Stimulated activated CD4-positive, alpha-beta T cell treated with anti-CD3 and anti-CD28 coated beads, Interleukin-4, amount 100 ng/mL, for 24 hours (primary cell): Measurements from ENCODE around the gene CDK15.

Source experiments
- DNase-seq: peaks from one replicate; pipeline ENCODE4 v3.0.0-alpha.2; 2020

Gene CDK15

DNA sequence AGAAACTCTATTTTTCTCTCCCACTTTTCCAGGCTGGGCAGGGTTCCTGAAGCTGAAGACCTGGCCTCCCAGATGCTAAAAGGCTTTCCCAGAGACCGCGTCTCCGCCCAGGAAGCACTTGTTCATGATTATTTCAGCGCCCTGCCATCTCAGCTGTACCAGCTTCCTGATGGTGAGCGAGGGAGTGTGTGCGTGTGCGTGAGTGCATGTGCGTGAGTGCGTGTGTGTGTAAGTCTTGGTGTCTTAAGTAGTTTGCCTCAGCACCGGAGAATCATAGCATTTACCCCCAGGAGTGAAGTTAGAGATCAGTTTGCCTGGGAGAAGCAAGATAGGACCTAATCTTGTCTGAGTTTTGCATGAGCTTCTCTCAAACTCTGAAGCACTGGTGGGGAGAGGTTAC, 73.7 kb downstream of the CDK15 start:
- no peak for DNase-seq

DNA sequence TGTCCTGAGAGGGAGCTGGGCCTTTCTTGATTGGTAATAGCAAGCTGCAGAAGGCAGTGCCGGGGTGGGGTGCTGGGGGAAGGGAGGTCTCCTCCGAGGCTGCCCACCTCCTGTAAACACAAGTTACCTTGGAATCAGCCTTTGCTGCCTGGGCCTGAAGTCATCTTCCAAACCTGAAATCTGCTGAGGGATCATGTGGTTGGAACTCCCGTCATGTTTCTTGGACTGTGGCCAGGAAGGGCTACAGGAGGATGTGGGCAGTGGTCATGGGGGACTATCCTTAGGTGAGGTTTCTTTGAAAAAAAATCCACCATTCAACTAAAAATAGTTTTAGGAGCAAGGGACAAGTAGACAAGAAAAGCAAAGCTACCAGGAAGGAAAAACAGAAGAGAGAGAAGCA, 74.2 kb downstream of the CDK15 start:
- DNase-seq, result no peak

GRCh38 chr2:201880993-201881611, 74.8 kb downstream of the CDK15 start:
- no peak for DNase-seq

DNA sequence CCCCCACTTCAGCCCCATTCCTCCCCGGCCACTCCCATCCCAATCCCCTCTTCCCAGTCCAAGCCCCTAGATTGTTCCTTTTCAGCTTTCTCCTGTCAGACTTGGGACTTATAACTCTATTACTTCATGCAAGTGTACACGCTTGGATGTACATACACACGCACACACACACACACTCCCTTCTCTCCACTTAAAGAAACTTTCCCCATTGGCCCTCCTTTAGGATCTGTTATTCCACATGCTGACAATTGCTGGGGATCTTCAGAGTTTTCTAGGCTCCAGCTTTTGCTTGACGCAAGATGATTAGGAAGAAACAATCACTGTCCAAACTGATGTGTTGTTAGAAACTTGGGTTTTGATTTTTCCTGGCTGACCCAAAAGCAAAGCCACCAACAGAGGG, 75.4 kb downstream of the CDK15 start:
- no peak for DNase-seq

DNA sequence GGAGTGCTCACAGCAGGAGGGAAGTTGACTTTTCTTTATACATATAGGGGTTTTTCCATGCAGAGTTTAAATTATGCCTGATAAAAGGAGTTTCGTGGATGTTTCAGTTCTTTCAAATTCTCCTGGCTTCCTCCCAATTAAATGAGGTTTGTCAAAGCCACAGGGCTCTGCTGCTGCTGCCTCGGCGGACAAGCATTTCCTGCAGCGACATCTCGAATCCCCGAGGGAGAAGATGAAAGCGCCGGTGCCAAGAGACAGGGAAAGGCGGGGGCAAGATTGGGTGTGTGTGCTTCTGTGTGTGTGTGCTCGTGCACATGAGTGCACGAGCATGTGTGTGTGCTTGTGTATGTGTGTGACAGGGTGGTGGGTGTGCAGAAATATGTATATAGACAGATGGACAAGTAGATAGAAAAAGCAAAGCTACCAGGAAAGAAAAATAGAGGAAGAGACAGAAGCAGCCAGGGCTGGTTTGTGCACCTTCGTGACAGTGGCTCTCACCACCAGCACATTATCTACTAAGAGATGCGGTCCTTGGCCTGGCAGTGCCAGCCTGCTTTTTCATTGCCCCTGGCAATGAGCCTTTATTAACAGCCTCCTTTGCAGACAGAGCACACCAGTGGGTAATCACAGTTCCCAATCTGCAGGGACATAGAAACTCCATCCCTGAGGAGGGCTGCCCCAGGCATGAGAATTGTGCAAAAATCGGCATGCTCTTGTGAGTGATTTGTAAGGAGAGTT, 76.2 kb downstream of the CDK15 start:
- no peak for DNase-seq

DNA sequence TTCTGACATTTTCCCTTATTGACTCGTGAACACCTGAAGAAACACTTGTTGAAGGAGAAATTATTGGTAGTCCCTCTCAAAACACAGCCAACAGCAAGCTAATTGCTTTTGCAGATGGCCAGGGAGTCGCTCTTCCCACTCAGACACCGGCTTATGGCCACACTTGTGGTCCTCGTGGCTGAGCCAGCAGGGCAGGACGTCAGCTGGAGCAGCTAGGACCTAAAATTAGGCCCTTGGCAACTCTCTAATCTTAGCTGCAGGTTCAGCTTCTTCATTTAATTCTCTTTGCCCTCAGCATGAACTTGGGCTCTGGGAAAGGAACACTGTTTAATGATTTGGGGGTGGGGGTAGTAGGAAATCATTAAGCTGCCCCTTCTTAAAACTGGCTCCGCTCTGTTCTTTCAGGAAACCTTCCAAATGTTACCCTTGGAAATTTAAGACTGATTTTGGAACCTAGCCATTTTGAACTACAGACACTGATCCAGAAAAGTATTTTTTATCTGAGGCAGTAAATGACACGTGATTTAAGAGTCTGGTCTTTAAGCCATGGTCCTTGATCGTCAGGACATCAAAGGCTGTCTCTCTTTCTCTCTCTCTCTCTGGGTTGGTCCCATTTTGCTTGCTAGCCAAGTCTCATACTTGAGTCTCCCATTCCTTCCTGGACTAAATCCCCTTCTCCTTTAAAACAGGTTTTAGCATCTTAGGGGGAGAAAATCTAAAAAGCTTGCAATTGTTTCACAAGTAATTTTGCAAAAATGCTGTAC, 77.5 kb downstream of the CDK15 start:
- DNase-seq, result no peak

GRCh38 chr2:201886504-201886903, 80.2 kb downstream of the CDK15 start:
- DNase-seq, result no peak

- no peak for DNase-seq
Measured at GRCh38 chr2:201887773-201888425, 81.6 kb downstream of the CDK15 start.

GRCh38 chr2:201888426-201888800, 82.1 kb downstream of the CDK15 start:
- DNase-seq, result no peak

GRCh38 chr2:201890453-201890852, 84.1 kb downstream of the CDK15 start:
- no peak for DNase-seq

DNA sequence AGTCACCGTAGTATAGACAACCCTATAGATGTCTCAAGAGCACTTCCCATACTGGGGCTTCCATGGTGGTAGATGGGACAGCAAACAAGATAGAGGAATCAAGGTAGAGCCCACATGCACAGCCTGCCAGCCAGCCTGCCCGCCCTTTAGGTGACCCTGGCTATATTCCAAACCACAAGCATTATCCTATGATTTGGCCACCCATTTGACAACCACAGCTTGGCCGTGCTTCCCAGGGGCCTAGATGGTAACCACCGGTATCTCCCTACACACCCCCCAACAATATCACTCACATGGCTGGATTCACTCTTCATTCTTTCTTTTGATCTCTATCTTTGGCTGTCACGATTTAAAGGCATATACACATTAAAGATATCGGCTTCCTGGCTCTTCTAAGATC, 85.3 kb downstream of the CDK15 start:
- DNase-seq, result no peak

DNA sequence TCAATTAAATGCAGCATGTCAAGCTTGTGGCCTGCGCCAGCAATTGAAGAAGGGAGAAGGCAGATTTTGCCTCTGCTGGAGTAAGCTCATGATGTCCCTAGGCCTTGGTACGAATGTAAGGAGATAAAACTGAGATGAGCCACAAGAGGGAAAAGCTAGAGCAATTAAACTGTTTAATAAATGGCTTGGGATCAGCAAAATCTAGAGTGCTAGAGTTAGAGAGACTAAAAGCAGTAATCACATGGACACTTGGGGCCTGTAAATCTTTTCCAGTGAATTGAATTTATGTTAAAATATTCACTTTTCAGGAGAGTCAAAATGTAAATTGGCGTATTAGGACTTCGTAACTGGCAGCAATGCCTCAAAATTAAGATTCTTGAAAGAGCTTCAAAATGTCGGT, 86.2 kb downstream of the CDK15 start:
- no peak for DNase-seq

DNA sequence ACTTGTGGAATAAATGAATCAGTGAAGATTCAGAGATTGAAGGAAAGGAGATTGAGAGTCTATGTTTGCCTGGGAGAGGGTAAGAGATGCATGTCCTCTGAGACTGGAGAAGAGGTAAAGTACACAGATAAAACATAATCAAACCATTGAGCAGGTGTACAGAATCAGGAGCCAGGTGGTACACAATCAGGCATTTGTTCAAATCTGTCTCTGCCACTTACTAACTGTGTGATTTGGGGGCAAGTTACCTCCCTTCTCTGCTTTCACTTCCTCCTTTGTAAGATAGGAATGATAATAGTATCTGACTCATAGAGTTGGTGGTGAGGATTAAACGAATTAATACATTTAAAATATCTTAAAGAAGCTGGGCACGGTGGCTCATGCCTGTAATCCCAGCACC, 94.0 kb downstream of the CDK15 start:
- DNase-seq, result no peak

- DNase-seq, result no peak
Measured at GRCh38 chr2:201901786-201902185, 95.4 kb downstream of the CDK15 start.

- no peak for DNase-seq
Measured at GRCh38 chr2:201904538-201905420, 98.4 kb downstream of the CDK15 start.

DNA sequence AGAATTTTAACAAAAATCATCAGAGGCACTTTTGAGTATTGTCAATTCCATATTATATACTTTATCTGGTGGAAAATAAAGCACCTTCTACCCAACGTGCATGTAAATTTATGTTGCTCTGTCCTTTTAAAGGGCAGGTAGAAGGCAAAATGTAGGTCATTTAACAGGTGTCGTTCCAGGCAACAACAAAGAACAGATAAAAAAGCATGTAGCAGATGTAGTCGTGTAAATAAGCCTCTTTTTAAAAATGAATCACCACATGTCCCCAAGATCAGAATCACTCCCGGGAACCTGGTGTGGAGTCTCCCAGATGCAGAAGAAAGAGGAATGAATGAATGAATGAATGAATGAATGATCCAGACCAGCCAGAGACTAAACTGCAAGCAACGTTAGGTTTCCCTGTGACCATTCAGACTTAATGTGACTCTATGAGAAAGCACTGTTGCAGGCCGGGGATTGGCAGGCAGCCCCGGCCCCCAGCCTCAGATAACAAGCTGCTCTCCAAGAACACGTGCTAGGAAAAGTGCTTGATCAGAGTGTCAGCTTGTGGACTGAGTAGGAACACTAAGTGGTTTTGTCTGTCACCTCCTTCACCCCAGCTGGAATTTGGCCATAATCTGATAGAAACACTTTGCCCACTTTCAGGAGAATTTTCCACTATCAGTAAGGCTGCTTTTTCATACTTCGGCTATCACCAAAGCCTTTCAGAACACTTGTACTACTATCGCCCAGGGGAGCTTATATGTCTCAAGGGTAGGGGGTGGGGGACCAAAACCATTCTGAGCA, 100.6 kb downstream of the CDK15 start:
- no peak for DNase-seq

GRCh38 chr2:201907563-201907881, 101.2 kb downstream of the CDK15 start:
- DNase-seq, result no peak

DNA sequence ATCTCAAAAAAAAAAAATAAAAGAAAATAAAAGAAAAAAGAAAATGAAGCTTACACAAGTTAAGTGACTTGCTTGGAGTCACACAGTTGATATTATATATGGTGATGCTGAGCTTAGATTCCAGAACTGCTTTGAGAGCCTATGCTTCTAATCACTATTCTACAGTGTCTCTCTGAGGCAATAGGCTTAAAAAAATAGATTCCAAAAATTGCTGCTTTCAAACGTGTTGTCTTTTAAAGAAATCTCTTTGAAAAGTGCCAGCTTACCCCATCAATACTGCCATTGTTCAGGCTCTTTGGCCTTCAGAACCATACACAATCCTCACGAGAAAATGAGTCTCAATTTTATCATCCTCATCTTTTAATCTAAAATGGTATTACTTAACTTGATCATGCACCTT, 102.6 kb downstream of the CDK15 start:
- DNase-seq, result no peak

GRCh38 chr2:201909348-201909747, 103.0 kb downstream of the CDK15 start:
- DNase-seq, result no peak

DNA sequence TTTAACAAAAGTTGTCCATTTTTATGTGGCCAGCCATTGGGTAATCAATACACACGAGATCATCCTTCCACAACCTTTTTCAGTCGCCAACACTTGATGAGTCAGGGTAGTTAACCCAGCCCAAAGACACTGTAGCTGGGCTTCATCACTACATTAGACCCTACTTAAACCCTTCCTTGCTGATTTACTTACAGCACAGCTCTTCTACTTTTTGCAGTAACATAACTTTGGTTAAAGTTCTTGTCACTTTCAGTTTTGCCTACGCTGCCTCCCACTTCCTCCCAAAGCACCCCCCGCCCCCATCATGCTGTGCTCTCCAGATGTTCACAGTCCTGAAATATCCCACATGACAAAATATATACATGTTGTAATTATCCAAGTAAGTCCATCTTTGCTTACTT, 103.6 kb downstream of the CDK15 start:
- DNase-seq, result no peak

GRCh38 chr2:201911372-201911771, 105.0 kb downstream of the CDK15 start:
- DNase-seq, result no peak

- DNase-seq, result no peak
Measured at GRCh38 chr2:201913201-201913600, 106.9 kb downstream of the CDK15 start.
